ENCODE data around the gene MT1F. TPM values are rescaled to one million over a fixed set of nuclear protein-coding genes. Genes with fewer than 3 reads are reported as not detected.
A peak's percentile ranks its signal among the peaks of the same experiment; 100 is the strongest.

MT1F gene
- total RNA-seq, 2 donors from 2014 or later, result 3.4 TPM; not detected in 1

DNA sequence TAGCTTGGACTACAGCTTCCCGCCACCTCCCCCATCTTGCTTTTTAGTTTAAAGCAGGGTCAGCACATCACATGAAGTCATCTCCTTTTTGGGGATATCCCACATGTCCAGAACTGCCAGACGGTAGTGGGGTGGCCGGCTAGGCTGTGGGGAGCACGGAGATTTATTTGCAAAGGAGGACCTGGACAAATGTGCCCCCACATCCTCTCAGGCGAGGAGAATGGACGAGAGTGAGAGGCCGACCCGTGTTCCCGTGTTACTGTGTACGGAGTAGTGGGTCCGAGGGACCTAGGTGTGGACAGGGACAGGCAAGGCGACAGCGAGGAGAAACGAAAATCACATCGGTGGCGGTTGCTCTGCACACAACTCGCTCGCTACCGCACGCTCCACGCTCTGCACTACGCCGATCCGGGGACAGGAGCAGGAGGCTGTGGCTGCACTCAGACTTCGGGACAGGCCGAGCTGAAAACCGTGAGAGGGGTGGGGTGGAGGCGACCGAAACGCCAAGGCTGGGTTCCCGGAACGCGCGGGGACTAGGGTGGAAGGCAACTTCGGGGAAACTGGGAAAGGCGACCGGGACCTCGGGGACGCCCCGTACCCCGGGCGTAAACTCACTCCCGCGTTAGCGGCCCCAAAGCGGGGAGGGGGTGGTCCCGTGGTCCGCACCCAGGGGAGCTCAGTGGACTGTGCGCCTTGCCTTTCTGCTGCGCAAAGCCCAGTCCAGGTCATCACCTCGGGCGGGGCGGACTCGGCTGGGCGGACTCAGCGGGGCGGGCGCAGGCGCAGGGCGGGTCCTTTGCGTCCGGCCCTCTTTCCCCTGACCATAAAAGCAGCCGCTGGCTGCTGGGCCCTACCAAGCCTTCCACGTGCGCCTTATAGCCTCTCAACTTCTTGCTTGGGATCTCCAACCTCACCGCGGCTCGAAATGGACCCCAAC is 19.7 kb upstream of the MT1F start, which contains the start of gene MT1A:
Gene MT1A, plus strand, starts transcription at position 853 of the 937 bp plus-strand sequence. Its CDS starts 73 bp downstream, at position 926.
- no peaks in the 10 kb centered on the region for H3K9me3 Mint-ChIP-seq
- Histone ChIP-seq H3K9me3 (ENCODE audit: control insufficient read depth, low read length) (no peaks in the 10 kb centered on the region), H3K9ac (ENCODE audit: extremely low read depth, low read length, poor library complexity, severe bottlenecking) (no peak within 1 kb of the TSS), H3K36me3 (ENCODE audit: control insufficient read depth, insufficient read depth, low read length) (no peaks in the 10 kb centered on the region), H3K27ac (ENCODE audit: low read depth, low read length) (no peak within 1 kb of the TSS), H3K4me1 (ENCODE audit: control insufficient read depth, insufficient read depth, low read length) (no peaks in the 10 kb centered on the region), H3K4me3 (ENCODE audit: low read length) (peak within 1 kb of the TSS; percentile 70), H3K27me3 (ENCODE audit: control insufficient read depth, insufficient read depth, low read length, poor library complexity, severe bottlenecking) (peaks cover 100% of the 10 kb centered on the region)
- no peak within 1 kb of the TSS for H3K27ac Mint-ChIP-seq
- DNase-seq, result peak; percentile 88
- H3K36me3 Mint-ChIP-seq (ENCODE audit: low read depth), result no peaks in the 10 kb centered on the region
- 5 to 6% methylated on average over 21 to 68 of the region's 68 CpGs for WGBS, 2 experiments (ENCODE audit: insufficient coverage in 1 of 2, insufficient read length in 1 of 2)
- H3K4me3 Mint-ChIP-seq, result peak within 1 kb of the TSS; percentile 49
- peaks cover 100% of the 10 kb centered on the region for H3K27me3 Mint-ChIP-seq (ENCODE audit: insufficient read depth)
- TF ChIP-seq CTCF (conservative IDR thresholded peaks at IDR 0.05), result no peak
- H3K4me1 Mint-ChIP-seq, result peaks cover 15% of the 10 kb centered on the region

- Mint-ChIP-seq H3K27me3 (ENCODE audit: insufficient read depth) (peaks cover 100% of the 10 kb centered on the region), H3K4me1 (peaks cover 21% of the 10 kb centered on the region), H3K9me3 (no peaks in the 10 kb centered on the region), H3K4me3 (no peak overlapping the region), H3K27ac (no peak overlapping the region), H3K36me3 (ENCODE audit: low read depth) (no peaks in the 10 kb centered on the region)
- Histone ChIP-seq H3K9me3 (ENCODE audit: control insufficient read depth, low read length) (no peaks in the 10 kb centered on the region), H3K36me3 (ENCODE audit: control insufficient read depth, insufficient read depth, low read length) (no peaks in the 10 kb centered on the region), H3K4me1 (ENCODE audit: control insufficient read depth, insufficient read depth, low read length) (no peaks in the 10 kb centered on the region), H3K27me3 (ENCODE audit: control insufficient read depth, insufficient read depth, low read length, poor library complexity, severe bottlenecking) (peaks cover 100% of the 10 kb centered on the region), H3K27ac (ENCODE audit: low read depth, low read length) (no peak overlapping the region), H3K9ac (ENCODE audit: extremely low read depth, low read length, poor library complexity, severe bottlenecking) (no peak overlapping the region), H3K4me3 (ENCODE audit: low read length) (no peak overlapping the region)
- TF ChIP-seq CTCF (conservative IDR thresholded peaks at IDR 0.05), result no peak
- DNase-seq, result no peak
- 73% methylated on average over 1 of the region's 1 CpG; no CpG with 5 or more reads in 1 of the 2 experiments for WGBS, 2 experiments (ENCODE audit: insufficient coverage in 1 of 2, insufficient read length in 1 of 2)
Measured at GRCh38 chr16:56639045-56639444, 18.7 kb upstream of the MT1F start.

DNA sequence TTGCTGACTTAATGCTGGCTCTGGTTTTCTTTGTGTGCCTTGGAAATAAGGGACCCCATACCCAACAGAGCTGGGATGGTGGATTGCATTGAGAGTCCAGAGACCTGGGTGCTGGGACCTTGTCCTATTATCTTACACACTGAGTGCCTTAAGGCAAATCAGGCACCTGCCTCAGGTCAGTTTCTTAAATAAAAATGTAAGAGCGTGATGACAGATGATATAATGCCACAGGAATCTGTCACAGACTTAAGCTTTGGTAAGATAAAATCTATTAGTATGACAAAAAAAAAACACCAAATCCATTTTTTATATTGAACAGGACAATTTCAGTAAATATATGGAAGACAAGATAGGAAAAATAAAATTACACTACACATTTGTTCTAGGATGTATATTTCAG is 17.7 kb upstream of the MT1F start:
- Mint-ChIP-seq H3K27ac (no peak overlapping the region), H3K27me3 (ENCODE audit: insufficient read depth) (peaks cover 100% of the 10 kb centered on the region), H3K4me1 (peaks cover 17% of the 10 kb centered on the region), H3K4me3 (no peak overlapping the region), H3K9me3 (no peaks in the 10 kb centered on the region), H3K36me3 (ENCODE audit: low read depth) (no peaks in the 10 kb centered on the region)
- H3K36me3 ChIP-seq (ENCODE audit: control insufficient read depth, insufficient read depth, low read length), result no peaks in the 10 kb centered on the region
- DNase-seq, result no peak
- no peaks in the 10 kb centered on the region for H3K4me1 ChIP-seq (ENCODE audit: control insufficient read depth, insufficient read depth, low read length)
- no peak overlapping the region for H3K9ac ChIP-seq (ENCODE audit: extremely low read depth, low read length, poor library complexity, severe bottlenecking)
- no peak overlapping the region for H3K27ac ChIP-seq (ENCODE audit: low read depth, low read length)
- H3K4me3 ChIP-seq (ENCODE audit: low read length), result no peak overlapping the region
- no peak for TF ChIP-seq CTCF (conservative IDR thresholded peaks at IDR 0.05)
- 92% methylated on average over 1 of the region's 1 CpG; no CpG with 5 or more reads in 1 of the 2 experiments for WGBS, 2 experiments (ENCODE audit: insufficient coverage in 1 of 2, insufficient read length in 1 of 2)
- H3K27me3 ChIP-seq (ENCODE audit: control insufficient read depth, insufficient read depth, low read length, poor library complexity, severe bottlenecking), result peaks cover 100% of the 10 kb centered on the region
- no peaks in the 10 kb centered on the region for H3K9me3 ChIP-seq (ENCODE audit: control insufficient read depth, low read length)

All from endodermal cell (in vitro differentiated cells).